PFSK-1 (cell line): ENCODE data around the gene CAB39.

Experiments
- POLR2AphosphoS5 ChIP-seq: IDR thresholded peaks from 2 replicates; pipeline ENCODE4 v1.6.1; 2012; ENCODE audit warnings: low read depth, mild to moderate bottlenecking, control low read depth, low read length, moderate library complexity
- TAF1 ChIP-seq: IDR thresholded peaks from 2 replicates; pipeline ENCODE4 v1.6.1; 2012; ENCODE audit warnings: low read length, control low read depth, borderline replicate concordance; ENCODE audit not compliant: insufficient read depth

- TF ChIP-seq POLR2AphosphoS5 = no peak
- TF ChIP-seq TAF1 = no peak
These were observed 150.4 kb downstream of the CAB39 start for GRCh38 chr2:230863031-230863430.
